Renal cortex interstitium (tissue), 11 donors: ENCODE measurements around the gene CLCN1. TPM values are rescaled to one million over a fixed set of nuclear protein-coding genes. Genes with fewer than 3 reads are reported as not detected.

Experiments
- DNase-seq, 11 donors: peaks; one replicate each; pipeline ENCODE4 v3.0.0-alpha.2; 2013; ENCODE audit warnings: low read depth in 9 of 11, low spot score in 4 of 11; ENCODE audit errors: extremely low read depth in 1 of 11
- polyA plus RNA-seq, 3 donors: library from polyadenylated mRNA; unstranded; fragments of 120-200 nt; gene quantifications; one replicate each; pipeline ENCODE4 v1.2.1, GENCODE V29; 2013; ENCODE audit not compliant: insufficient read length in 3 of 3

CLCN1 gene
- polyA plus RNA-seq, 3 donors, result 0.15 to 0.23 (median 0.20) TPM

DNA sequence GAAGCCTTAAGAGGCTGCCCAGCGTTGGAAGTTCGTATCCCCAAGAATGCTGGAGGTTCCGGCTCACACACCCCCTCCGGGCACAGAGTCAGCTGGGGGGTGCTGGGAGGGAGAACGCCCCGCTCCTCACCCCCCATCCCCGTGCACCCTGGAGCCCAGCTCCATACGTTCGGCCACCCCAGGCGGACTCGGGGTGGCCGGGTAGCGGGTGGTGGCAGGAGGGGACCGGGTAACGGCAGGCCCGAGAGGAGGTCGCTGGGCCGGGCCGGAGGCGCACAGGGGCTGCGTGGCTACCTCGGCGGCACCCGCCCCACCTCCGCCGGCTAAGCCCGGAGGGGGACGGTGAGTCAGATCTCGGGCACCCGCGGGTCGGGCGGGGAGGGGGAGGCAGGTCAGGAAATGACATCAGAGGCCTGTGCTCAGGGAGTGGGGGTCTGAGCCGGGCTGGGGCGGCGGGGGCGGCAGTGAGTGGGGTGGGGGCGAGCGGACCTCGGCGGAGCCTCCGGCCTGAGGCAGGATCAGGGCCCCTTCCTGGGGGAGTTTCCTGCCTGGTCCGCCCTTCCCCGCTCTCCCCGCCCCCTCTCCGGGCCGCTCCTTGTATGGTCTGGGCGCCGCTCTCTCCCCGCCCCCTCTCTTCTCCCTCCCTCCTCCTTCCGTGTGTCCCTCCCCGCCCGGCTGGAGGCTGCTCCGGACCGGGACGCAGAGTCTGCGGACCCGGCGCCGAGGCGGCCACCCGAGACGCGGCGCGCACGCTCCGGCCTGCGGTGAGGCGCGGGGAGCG, 64.9 kb downstream of the CLCN1 start, which contains the start of gene ZYX:
ZYX (plus strand) TSS at position 700 of the 781 bp plus-strand sequence. CDS start 227 bp downstream, outside the sequence.
- DNase-seq, result peak; percentile 68 to 89 (median 86)

DNA sequence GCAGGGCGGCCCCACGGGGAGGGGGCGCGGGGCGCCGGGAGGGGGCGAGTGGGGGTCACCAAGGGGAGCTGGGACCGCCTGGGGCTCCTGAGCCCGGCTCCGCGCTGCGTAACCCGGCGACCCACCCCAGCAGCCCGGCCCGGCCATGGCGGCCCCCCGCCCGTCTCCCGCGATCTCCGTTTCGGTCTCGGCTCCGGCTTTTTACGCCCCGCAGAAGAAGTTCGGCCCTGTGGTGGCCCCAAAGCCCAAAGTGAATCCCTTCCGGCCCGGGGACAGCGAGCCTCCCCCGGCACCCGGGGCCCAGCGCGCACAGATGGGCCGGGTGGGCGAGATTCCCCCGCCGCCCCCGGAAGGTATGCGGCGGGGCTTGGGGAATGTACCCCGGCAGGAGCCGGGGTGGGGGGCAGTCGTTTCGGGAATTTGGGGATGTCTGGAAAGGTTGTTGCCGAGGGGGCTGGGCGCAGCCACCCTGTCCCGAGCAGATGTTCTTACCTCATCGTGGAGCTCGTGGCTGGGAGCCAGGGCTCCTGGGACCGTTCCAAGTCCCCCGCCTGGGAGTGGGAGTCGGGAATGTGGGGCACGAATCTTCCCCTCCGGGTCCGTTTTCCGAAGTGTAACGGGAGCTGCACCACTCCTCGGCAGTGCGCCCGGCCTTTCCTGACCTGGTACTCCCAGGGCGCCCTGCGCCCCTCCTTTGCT, 65.7 kb downstream of the CLCN1 start:
- peak in 8 of 11 donors; percentile 53 to 77 (median 68) for DNase-seq

DNA sequence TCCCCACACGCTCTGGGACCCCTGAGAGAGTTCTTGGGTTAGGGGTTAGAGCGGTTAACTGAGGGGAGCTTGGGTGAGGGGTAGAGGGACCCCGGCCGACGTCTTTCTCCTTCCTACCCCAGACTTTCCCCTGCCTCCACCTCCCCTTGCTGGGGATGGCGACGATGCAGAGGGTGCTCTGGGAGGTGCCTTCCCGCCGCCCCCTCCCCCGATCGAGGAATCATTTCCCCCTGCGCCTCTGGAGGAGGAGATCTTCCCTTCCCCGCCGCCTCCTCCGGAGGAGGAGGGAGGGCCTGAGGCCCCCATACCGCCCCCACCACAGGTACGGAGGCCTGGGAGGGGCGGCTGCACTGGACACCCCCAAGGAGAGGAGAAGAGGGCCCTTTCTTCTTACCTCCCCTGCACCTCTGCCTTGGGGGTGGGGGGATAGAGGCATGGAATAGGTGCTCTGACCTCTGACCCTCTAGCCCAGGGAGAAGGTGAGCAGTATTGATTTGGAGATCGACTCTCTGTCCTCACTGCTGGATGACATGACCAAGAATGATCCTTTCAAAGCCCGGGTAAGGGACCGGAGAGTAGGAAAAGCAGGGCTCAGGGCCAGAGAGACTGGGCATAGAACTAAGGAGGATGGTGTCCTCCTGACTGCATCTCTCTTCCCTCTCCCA, 66.3 kb downstream of the CLCN1 start:
- no peak for DNase-seq

DNA sequence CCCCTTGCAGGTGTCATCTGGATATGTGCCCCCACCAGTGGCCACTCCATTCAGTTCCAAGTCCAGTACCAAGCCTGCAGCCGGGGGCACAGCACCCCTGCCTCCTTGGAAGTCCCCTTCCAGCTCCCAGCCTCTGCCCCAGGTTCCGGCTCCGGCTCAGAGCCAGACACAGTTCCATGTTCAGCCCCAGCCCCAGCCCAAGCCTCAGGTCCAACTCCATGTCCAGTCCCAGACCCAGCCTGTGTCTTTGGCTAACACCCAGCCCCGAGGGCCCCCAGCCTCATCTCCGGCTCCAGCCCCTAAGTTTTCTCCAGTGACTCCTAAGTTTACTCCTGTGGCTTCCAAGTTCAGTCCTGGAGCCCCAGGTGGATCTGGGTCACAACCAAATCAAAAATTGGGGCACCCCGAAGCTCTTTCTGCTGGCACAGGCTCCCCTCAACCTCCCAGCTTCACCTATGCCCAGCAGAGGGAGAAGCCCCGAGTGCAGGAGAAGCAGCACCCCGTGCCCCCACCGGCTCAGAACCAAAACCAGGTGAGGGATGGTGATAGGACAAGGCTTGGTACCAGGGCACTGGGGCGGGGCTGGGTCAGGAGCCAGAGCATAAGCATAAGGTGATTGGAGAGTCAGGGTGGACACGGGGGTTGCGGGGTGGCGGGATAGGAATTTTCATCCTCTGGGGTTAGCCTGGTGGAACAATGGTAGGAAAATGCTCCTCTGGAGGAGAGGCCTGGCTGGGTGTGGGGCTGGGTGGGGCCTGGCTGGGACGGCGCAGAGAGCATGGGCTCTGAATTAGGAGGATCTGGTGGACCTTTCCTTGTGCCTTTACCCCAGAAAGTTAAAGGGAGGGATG, 67.1 kb downstream of the CLCN1 start:
- DNase-seq, result no peak

DNA sequence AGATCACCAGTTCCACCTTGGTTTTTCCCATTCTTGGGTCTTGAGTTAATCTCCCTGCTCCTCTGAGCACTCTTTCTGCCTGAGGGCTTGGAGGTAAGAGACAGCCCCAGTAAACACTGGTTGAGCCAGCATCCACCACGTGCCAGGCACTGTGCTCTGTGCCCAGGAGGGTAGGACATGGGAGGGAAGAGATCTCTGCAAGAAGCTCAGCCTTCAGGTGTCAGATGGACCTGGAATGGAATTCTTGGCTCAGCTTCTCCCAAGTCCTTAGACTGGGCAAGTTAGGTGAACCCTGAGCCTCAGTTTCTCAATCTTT, 67.7 kb downstream of the CLCN1 start:
- DNase-seq, result no peak

DNA sequence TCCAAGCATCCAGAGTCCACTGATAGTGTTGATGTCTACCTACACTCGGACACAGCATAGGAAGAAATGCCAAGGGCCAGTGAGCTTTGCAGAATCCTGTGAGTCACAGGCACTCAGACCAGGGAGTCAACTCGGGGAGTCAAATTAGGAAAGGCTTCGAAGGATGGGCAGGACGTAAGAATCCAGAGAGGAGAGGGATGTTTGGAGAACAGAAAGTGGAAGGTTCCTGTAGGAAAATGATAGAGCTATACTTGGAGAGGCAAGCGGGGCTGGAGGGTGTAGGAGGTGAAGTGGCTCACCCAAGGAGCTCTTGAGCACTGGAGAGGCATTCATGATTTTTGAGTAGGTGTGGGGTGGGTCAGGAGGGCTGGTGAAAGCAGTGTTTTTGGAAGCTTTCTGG, 68.2 kb downstream of the CLCN1 start:
- DNase-seq, result no peak

DNA sequence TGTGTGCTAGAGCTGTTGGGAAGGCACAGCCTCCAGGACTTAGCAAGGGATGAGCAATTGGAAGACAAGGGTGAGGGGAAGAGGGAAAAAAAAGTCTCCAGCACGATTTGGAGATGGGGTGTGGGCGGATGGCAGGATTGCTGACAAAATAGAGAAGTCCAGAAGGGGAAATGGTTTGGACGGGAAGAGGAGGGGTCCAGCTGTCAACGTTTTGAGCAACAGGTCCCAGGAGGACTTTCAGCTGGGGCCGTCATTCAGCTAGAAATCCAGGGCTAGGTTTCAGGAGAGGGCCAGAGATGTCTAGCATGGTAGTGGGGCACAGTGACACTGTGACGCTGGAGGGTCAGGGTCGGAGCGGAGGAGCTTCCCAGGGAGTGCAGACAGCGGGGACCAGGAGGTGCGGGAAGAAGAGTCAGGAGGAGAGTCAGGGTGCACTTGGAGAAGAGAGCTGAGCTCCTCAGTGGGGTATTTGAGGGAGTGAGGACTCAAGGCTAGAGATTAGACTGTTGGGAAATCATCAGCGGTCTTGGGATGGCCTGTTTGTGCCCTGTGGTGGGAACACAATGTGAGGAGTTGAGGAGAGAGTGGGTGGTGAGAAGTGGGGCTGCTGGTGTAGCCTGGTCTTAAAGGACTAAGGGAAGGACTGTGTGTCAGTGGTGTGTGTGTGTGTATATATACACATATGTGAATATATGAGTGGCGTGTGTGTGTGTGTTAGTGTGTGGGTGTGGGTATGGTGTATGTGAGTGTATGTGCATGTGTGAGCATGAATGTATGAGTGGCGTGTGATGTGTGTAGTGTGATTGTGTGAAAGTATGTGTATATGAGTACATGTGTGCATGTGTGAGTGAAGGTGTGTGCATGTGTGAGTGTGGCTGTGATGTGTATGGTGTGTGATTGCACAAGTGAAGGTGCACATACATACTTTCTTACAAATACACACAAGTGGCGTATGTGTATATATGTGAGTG, 69.0 kb downstream of the CLCN1 start:
- no peak for DNase-seq

DNA sequence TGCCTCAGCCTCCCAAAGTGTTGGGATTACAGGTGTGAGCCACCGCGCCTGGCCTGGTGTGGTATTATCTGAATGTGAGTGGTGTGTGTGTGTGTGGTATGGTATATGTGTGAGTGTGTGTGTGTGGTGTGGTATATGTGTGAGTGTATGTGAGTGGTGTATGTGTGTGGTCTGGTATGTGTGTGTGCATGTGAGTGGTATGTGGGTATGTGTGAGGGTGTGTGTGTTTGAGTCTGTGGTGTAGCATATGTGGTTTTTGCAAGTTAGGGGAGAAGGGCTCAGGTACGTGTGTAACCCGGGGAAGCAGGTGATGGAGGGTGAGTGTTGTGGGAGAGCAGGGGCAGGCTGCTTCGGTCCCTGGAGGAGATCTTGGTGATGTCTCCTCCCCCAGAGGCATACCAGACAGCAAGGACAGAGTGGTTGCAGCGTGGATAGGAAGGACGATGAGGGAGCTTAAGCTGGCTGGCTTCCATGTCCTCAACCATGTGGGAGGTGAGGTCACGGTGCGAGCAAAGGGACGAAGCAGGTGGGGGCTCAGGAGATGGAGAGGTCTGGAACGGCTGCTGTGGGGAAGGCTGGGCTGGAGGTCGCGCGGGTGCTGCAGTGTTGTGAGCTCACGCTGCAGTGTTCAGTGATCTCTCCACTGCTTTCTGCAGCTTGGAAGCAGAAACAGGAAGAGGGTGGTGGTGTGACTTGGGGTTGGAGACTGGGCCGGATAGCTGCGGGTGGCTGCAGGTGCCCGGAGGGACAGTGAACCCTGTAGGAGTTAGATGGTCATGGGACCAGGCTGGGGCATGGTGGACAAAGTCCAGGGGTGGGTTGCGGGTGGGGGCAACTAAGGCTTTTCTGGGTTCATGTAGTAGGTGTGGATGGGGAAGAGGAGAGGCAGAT, 70.2 kb downstream of the CLCN1 start:
- no peak for DNase-seq

DNA sequence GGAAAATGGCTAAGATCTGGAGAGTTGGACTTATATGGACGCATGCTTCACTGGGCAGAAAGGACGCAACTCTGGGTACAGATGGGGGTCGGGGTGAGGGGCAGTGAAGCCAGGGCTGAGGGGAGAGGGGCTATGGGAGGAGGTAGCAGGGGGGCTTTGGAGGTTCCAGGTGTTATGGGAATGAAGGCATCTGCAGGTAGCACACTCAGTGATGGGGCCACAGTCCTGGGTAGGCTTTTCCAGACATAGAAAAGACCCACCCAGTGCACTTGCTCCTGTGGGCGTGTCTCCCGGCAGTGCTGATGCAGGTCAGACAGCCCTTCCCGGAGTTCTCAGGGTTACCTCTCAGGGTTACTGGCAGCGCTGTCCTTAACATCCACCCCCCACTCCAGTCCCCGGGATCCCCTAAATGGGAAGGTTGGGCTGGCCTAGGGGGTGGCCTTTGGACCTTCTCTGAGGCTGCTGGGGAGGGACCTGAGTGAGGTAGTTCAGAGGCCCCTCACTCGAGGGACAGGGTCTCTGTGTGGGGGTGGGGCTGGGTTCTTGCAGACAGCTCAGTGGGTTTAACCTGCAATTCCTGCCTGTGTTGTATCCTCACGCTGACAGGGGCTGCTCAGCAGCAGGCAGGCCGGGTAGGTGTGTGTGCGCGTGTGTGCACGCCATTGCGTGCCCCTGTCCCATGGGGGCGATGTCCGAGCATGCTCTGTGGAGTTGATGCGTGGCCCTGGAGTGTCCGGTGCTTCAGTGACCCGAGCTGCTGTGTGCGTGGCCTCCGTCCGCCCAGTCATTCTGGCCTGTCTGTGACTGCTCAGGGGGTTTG, 71.5 kb downstream of the CLCN1 start:
- no peak for DNase-seq

DNA sequence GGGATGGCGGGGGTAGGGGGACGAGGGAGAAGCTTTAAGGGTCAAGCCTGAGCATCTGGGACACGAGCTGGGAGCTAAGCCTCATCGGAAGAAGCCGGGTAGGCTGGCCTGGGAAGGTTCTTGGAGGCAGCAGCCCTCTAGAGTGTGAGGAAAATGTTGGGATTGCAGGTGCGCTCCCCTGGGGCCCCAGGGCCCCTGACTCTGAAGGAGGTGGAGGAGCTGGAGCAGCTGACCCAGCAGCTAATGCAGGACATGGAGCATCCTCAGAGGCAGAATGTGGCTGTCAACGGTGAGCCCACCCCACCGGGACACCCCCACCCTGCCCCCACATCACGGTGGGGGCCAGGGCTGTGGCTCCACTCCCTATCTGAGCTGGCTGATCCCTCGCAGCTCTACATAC, 72.1 kb downstream of the CLCN1 start:
- no peak for DNase-seq

DNA sequence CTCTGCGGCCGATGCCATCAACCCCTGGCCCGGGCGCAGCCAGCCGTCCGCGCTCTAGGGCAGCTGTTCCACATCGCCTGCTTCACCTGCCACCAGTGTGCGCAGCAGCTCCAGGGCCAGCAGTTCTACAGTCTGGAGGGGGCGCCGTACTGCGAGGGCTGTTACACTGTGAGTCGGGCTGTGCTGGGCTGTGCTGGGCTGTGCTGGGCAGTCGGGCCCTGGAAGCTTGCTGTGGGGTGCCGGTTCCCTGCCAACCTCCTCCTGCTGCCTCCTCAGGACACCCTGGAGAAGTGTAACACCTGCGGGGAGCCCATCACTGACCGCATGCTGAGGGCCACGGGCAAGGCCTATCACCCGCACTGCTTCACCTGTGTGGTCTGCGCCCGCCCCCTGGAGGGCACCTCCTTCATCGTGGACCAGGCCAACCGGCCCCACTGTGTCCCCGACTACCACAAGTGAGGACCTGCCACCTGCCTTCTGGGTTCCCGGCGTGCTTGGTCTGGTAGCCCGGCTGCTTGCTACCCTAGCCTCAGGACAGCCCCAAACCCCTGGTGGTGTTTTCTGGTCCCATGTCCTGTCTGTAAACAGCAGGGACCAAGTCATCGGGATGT, 72.7 kb downstream of the CLCN1 start:
- no peak for DNase-seq

DNA sequence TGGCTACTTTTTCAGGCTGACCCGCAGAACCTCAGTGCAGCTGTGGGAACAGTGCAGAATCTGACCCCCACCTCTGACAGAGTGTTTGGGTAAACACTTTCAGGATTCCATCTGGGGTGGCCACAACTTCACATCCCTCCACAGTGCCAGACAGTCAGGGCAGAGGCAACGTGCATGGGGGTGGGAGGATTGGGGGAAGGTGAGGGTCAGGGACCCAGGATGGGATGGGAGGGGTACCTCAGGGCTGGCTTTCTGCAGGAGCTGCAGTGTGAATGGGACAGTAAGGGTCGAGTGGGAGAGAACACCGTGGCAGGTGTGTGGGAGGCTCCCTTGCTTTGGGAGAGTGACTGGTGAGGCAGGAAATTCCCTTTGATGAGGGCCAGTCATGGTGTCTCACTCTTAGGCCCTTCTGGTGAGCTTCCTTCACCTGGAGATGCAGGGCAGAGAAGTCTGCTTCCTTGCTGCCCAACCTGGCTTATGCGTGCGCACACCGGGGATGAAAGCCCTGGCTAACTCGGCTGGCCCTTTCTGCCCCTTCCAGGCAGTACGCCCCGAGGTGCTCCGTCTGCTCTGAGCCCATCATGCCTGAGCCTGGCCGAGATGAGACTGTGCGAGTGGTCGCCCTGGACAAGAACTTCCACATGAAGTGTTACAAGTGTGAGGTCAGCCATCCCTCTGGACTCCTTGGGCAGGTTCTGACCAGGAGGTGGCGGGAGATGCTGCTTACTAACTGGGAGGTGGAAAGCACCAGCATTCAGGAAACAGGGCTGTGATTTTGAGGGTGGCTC, 73.6 kb downstream of the CLCN1 start:
- no peak for DNase-seq

DNA sequence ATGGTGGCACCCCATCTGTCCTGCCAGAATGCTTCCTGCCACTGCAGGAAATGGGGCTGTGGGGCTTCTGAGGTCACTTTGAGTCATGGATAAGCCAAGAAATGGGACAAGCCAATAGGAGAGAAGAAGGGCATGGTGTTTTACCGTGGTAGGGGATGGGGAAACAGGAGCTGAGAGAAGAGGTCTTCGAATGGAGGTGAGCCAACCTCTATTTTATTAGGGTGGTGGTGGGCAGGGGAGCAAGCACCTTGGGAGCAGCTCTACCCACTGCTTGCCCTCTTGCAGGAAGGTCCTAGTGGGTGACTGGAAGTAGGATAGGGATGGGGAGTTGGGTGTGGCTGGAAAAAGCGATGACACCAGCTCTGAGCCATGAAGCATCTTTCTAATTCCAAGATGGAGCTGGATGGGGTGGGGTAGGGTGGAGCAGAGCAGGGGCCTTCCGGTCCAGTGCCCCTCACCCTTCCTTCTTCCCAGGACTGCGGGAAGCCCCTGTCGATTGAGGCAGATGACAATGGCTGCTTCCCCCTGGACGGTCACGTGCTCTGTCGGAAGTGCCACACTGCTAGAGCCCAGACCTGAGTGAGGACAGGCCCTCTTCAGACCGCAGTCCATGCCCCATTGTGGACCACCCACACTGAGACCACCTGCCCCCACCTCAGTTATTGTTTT, 74.3 kb downstream of the CLCN1 start:
- DNase-seq, result no peak

DNA sequence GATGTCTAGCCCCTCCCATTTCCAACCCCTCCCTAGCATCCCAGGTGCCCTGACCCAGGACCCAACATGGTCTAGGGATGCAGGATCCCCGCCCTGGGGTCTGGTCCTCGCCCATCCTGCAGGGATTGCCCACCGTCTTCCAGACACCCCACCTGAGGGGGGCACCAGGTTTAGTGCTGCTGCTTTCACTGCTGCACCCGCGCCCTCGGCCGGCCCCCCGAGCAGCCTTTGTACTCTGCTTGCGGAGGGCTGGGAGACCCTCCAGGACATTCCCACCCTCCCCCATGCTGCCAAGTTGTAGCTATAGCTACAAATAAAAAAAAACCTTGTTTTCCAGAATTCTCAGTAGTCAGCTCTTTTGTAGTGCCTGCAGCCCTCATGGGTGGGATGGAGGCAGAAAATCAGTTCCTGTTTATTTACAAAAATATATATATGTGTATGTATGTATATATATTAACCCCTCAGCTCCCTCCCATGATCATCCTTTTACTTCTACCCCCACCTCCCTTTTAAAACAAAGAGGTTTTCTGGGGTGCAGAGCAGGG, 74.9 kb downstream of the CLCN1 start:
- DNase-seq, result no peak
